ENCODE measurements around the gene EPHA4.

DNA sequence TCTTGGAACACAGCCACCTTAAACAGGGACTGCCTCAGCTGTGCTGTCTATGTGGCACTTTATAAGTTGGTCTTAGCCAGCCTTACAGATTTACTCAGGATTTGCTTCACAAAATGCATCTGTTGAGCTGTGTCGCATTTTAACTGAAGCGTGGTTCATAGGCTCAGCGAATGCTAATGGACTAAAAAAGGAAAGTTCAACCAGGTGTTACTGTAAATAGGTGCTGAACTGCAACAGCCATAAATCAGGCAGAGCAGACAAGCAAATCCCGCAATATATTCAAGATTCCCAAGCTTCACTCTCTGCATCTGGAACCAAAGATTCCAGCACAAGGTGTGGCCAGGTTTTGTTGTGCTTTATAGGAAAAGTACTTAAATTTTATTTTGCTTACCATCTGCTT lies 130.0 kb downstream of the EPHA4 start:
- TF ChIP-seq, protein P1, sequence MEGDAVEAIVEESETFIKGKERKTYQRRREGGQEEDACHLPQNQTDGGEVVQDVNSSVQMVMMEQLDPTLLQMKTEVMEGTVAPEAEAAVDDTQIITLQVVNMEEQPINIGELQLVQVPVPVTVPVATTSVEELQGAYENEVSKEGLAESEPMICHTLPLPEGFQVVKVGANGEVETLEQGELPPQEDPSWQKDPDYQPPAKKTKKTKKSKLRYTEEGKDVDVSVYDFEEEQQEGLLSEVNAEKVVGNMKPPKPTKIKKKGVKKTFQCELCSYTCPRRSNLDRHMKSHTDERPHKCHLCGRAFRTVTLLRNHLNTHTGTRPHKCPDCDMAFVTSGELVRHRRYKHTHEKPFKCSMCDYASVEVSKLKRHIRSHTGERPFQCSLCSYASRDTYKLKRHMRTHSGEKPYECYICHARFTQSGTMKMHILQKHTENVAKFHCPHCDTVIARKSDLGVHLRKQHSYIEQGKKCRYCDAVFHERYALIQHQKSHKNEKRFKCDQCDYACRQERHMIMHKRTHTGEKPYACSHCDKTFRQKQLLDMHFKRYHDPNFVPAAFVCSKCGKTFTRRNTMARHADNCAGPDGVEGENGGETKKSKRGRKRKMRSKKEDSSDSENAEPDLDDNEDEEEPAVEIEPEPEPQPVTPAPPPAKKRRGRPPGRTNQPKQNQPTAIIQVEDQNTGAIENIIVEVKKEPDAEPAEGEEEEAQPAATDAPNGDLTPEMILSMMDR (conservative IDR thresholded peaks at IDR 0.05; ENCODE audit: low read length) = no peak
- no peak for TF ChIP-seq EZH2phosphoT487 (IDR thresholded peaks at IDR 0.05; ENCODE audit: borderline replicate concordance, low read depth, low read length)
